ENCODE data around the gene IQSEC1.

- TF ChIP-seq TAF1 (IDR thresholded peaks at IDR 0.05; ENCODE audit: borderline replicate concordance, low read depth, low read length) (no peak), POLR2A (IDR thresholded peaks at IDR 0.05; ENCODE audit: low read depth, low read length) (no peak), POLR2AphosphoS5 (IDR thresholded peaks at IDR 0.05; ENCODE audit: low read depth, low read length) (no peak)
Measured at GRCh38 chr3:12908136-12908730, 165.0 kb downstream of the IQSEC1 start.

Data from GM12892 (cell line).